ENCODE results near the gene NCAM2.
A peak's percentile ranks its signal among the peaks of the same experiment; 100 is the strongest.

Gene NCAM2

DNA sequence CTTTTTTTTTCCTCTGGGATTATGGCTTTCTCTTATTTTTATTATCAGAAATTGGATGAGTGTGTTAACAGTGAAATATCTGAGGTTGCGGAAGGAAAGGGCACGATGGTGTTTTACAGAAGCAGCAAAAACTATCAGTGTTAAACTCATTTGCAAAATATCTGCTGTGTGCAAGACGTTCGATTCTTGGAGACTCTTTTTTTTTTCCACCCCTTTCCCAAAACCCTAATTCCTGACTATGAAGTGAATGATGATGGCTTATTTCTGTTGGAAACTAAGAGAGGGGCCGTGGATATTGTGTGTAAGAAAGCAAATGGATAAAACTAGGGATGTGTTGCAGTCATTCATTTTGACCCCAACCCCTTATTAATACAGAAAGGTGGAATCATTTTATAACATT lies 677 bp downstream of the NCAM2 start:
- Histone ChIP-seq H2AFZ (ENCODE audit: low read length, unreplicated experiment) (peak overlapping the region; percentile 87), H3K79me2 (ENCODE audit: control insufficient read depth, insufficient read depth, low read length, unreplicated experiment) (no peaks in the 10 kb centered on the region), H3K4me1 (ENCODE audit: control insufficient read depth, insufficient read depth, low read length, unreplicated experiment) (no peaks in the 10 kb centered on the region), H3K27ac (ENCODE audit: low read depth, low read length) (no peak overlapping the region), H3K4me3 (ENCODE audit: low read depth, low read length) (peak overlapping the region; percentile 80), H3K27me3 (ENCODE audit: insufficient read depth, low read length) (peaks cover 47% of the 10 kb centered on the region), H3K36me3 (ENCODE audit: insufficient read depth, low read length) (no peaks in the 10 kb centered on the region)

DNA sequence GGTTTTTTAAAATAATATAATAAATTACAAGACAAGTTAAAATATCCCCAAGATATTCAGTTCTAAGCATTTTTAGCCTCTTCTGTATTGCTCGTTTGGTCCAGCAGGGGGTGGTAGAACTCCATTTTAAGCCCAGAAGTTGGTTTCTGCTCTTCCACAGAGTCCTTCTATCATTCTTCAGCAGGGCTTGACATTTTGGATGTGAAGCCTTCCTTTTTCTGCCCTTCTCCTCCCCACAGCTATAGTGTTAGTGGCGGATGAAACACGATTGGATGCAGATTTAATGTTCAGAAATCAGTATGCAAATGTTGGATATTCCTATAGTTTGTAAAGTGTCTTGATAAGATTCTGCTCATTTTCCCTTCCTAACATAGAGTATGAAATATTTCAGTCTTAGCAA lies 1.4 kb downstream of the NCAM2 start:
- Histone ChIP-seq H3K79me2 (ENCODE audit: control insufficient read depth, insufficient read depth, low read length, unreplicated experiment) (no peaks in the 10 kb centered on the region), H3K27ac (ENCODE audit: low read depth, low read length) (no peak overlapping the region)

DNA sequence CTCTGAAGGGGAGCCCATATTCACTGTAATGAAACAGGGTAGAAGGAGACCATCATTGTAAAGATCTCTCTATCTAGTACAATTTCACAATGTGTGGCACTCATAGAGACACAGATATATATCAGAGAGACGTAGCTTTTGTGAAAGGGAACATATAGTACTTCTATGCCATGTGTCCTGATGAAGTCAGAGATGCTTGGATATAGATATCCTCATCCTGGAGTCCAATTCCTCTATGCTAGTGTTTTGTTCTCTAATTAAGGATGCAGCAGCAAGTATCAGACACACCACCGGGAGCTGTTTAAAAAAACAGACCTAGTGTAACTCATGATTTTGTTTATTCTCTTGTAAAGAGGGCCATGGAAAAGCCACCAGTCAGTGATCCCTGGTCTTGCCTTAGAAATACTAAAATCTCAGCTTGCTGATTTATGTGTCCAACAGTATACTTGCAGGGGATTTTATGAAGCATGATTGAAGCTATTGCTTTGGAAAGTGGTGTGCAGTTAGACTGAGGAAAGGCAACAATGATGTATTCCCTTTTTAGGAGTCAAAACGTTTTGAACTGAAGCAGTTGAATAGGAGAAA lies 2.5 kb downstream of the NCAM2 start:
- H3K4me1 ChIP-seq (ENCODE audit: control insufficient read depth, insufficient read depth, low read length, unreplicated experiment) = no peaks in the 10 kb centered on the region
- no peaks in the 10 kb centered on the region for H3K36me3 ChIP-seq (ENCODE audit: insufficient read depth, low read length)
- H3K27me3 ChIP-seq (ENCODE audit: insufficient read depth, low read length) = peaks cover 47% of the 10 kb centered on the region
- no peak overlapping the region for H3K27ac ChIP-seq (ENCODE audit: low read depth, low read length)
- no peaks in the 10 kb centered on the region for H3K79me2 ChIP-seq (ENCODE audit: control insufficient read depth, insufficient read depth, low read length, unreplicated experiment)
- H3K4me3 ChIP-seq (ENCODE audit: low read depth, low read length) = no peak overlapping the region
- H2AFZ ChIP-seq (ENCODE audit: low read length, unreplicated experiment) = no peak overlapping the region

More for the DNA sequence above, 1.4 kb downstream of the NCAM2 start:
- no peaks in the 10 kb centered on the region for H3K4me1 ChIP-seq (ENCODE audit: control insufficient read depth, insufficient read depth, low read length, unreplicated experiment)
- peaks cover 47% of the 10 kb centered on the region for H3K27me3 ChIP-seq (ENCODE audit: insufficient read depth, low read length)
- no peaks in the 10 kb centered on the region for H3K36me3 ChIP-seq (ENCODE audit: insufficient read depth, low read length)
- H2AFZ ChIP-seq (ENCODE audit: low read length, unreplicated experiment) = no peak overlapping the region
- H3K4me3 ChIP-seq (ENCODE audit: low read depth, low read length) = no peak overlapping the region

DNA sequence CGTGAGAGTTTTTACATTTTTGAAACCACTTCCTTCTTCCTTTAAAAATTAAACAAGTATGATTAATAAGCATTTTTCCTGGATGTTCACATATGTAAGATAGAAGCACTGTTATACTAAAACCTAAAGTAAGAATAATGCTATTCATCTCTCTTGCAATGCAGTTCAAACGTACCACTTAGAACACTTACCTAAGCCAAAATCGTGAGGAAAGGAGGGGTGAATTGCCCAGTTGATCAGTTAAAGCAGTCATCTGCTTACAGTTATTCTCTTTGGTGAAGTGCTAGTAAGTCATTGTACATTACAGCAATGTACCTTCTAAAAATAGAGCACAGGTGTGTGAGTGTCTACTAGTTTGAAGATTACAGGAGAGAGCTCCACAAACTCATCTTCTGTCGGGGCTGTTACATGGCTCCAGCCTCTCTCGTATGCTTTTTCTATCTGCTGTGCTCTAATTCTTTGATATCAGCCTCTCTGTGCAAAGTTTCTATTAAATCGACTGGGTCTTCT lies 3.4 kb downstream of the NCAM2 start:
- Histone ChIP-seq H3K27me3 (ENCODE audit: insufficient read depth, low read length) (peaks cover 42% of the 10 kb centered on the region), H3K4me3 (ENCODE audit: low read depth, low read length) (no peak overlapping the region), H2AFZ (ENCODE audit: low read length, unreplicated experiment) (no peak overlapping the region), H3K27ac (ENCODE audit: low read depth, low read length) (no peak overlapping the region), H3K36me3 (ENCODE audit: insufficient read depth, low read length) (no peaks in the 10 kb centered on the region), H3K4me1 (ENCODE audit: control insufficient read depth, insufficient read depth, low read length, unreplicated experiment) (no peaks in the 10 kb centered on the region), H3K79me2 (ENCODE audit: control insufficient read depth, insufficient read depth, low read length, unreplicated experiment) (no peaks in the 10 kb centered on the region)

DNA sequence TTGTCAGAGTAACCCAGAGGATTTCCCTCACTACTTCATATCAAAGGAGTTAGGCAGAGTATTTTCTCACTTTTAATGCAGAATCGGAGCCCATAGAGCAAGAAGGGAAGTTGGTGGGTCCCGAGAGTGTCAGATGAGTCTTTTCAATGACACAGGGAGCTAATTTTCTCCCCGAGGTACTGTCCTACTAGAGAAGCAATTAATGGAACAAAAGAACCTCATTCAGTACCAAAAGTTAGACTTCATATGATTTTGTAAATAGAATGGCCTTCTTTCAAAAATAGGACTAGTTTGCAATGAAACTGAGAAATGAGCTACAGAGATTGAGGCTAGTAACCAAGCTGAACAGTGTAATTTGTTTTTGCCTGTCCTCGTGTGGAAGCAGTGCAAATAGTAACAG lies 3.9 kb downstream of the NCAM2 start:
- Histone ChIP-seq H2AFZ (ENCODE audit: low read length, unreplicated experiment) (no peak overlapping the region), H3K79me2 (ENCODE audit: control insufficient read depth, insufficient read depth, low read length, unreplicated experiment) (no peaks in the 10 kb centered on the region), H3K36me3 (ENCODE audit: insufficient read depth, low read length) (no peaks in the 10 kb centered on the region), H3K27ac (ENCODE audit: low read depth, low read length) (no peak overlapping the region), H3K27me3 (ENCODE audit: insufficient read depth, low read length) (peaks cover 37% of the 10 kb centered on the region), H3K4me1 (ENCODE audit: control insufficient read depth, insufficient read depth, low read length, unreplicated experiment) (no peaks in the 10 kb centered on the region), H3K4me3 (ENCODE audit: low read depth, low read length) (no peak overlapping the region)

DNA sequence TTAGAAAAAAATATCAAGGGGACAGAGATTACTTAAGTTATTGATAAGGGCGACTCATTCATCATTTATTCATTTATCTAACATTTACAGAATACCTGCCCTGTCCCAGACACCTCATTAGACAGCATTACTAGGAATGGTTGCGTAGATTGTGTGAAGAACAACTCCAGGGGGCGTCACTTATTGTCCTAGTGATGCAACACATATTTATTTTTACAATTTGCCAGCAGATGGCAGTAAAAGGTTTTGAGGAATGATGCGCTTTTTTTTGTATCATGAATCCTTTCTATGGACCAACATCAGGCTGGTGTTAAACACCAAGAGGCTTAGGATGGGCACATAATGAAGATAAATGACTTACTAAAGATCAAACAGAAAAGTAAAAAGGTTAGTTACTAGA lies 5.5 kb downstream of the NCAM2 start:
- H3K79me2 ChIP-seq (ENCODE audit: control insufficient read depth, insufficient read depth, low read length, unreplicated experiment) = no peaks in the 10 kb centered on the region
- no peak overlapping the region for H3K4me3 ChIP-seq (ENCODE audit: low read depth, low read length)
- no peak overlapping the region for H2AFZ ChIP-seq (ENCODE audit: low read length, unreplicated experiment)
- no peaks in the 10 kb centered on the region for H3K36me3 ChIP-seq (ENCODE audit: insufficient read depth, low read length)
- no peak overlapping the region for H3K27ac ChIP-seq (ENCODE audit: low read depth, low read length)
- no peaks in the 10 kb centered on the region for H3K4me1 ChIP-seq (ENCODE audit: control insufficient read depth, insufficient read depth, low read length, unreplicated experiment)
- H3K27me3 ChIP-seq (ENCODE audit: insufficient read depth, low read length) = peaks cover 24% of the 10 kb centered on the region

DNA sequence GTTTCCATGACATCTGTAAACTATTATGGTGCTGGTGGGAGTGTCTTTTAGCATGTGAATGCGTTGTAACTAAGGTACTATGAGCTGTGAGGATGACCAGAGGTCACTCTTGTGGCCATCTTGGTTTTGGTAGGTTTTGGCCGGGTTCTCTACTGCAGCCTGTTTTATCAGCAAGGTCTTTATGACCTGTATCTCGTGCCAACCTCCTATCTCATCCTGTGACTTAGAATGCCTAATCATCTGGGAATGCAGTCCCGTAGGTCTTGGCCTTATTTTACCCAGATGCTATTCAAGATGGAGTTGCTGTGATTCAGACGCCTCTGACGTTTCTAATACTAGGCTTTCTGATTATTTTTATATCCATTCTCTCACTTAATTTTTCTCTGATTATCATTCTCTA lies 9.4 kb downstream of the NCAM2 start:
- Histone ChIP-seq H3K79me2 (ENCODE audit: control insufficient read depth, insufficient read depth, low read length, unreplicated experiment) (no peaks in the 10 kb centered on the region), H3K36me3 (ENCODE audit: insufficient read depth, low read length) (no peaks in the 10 kb centered on the region), H3K27ac (ENCODE audit: low read depth, low read length) (no peak overlapping the region), H3K4me3 (ENCODE audit: low read depth, low read length) (no peak overlapping the region), H3K27me3 (ENCODE audit: insufficient read depth, low read length) (no peaks in the 10 kb centered on the region), H3K4me1 (ENCODE audit: control insufficient read depth, insufficient read depth, low read length, unreplicated experiment) (no peaks in the 10 kb centered on the region), H2AFZ (ENCODE audit: low read length, unreplicated experiment) (no peak overlapping the region)

DNA sequence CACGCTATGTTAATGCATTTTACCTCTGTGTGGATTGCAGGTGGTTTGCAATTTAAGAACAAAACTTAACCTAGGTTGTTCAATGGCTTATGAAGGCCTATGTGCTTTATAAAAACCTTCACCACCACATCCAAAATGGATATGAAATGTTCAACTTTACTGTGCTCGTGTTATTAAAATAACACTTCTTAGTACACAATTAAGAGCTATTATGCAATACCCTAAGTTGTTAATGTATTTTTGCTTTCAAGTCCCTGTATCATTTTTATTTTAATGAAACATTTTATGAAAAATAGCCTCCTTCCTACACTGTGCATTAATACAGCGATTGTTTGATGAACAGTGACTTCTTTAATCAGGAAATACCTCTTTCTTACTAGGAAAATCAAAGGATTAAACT lies 12.0 kb downstream of the NCAM2 start:
- no peak overlapping the region for H3K4me3 ChIP-seq (ENCODE audit: low read depth, low read length)
- H3K27me3 ChIP-seq (ENCODE audit: insufficient read depth, low read length) = no peaks in the 10 kb centered on the region
- no peaks in the 10 kb centered on the region for H3K4me1 ChIP-seq (ENCODE audit: control insufficient read depth, insufficient read depth, low read length, unreplicated experiment)
- no peaks in the 10 kb centered on the region for H3K36me3 ChIP-seq (ENCODE audit: insufficient read depth, low read length)
- no peak overlapping the region for H2AFZ ChIP-seq (ENCODE audit: low read length, unreplicated experiment)
- no peak overlapping the region for H3K27ac ChIP-seq (ENCODE audit: low read depth, low read length)
- H3K79me2 ChIP-seq (ENCODE audit: control insufficient read depth, insufficient read depth, low read length, unreplicated experiment) = no peaks in the 10 kb centered on the region

DNA sequence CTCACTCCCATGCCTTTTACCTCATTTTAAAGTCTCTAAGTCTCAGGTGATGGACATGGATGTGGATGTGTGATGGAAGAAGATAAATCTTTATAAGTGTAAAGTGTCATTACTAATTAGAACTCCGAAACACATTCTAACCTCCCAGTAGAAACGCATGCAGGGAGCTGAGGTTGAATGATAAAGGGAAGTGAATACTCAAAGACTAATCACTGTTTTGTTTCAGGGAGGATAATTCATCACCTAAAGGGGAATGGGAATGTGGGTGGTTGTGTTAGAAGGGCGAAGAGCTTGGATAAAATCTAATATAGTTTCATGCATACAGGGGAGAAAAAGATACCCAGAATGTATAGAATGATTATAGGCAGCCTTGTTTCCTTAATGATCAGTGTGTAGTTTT lies 12.5 kb downstream of the NCAM2 start:
- no peak overlapping the region for H3K4me3 ChIP-seq (ENCODE audit: low read depth, low read length)
- no peaks in the 10 kb centered on the region for H3K4me1 ChIP-seq (ENCODE audit: control insufficient read depth, insufficient read depth, low read length, unreplicated experiment)
- H2AFZ ChIP-seq (ENCODE audit: low read length, unreplicated experiment) = no peak overlapping the region
- no peaks in the 10 kb centered on the region for H3K36me3 ChIP-seq (ENCODE audit: insufficient read depth, low read length)
- H3K27ac ChIP-seq (ENCODE audit: low read depth, low read length) = no peak overlapping the region
- H3K79me2 ChIP-seq (ENCODE audit: control insufficient read depth, insufficient read depth, low read length, unreplicated experiment) = no peaks in the 10 kb centered on the region
- H3K27me3 ChIP-seq (ENCODE audit: insufficient read depth, low read length) = no peaks in the 10 kb centered on the region

DNA sequence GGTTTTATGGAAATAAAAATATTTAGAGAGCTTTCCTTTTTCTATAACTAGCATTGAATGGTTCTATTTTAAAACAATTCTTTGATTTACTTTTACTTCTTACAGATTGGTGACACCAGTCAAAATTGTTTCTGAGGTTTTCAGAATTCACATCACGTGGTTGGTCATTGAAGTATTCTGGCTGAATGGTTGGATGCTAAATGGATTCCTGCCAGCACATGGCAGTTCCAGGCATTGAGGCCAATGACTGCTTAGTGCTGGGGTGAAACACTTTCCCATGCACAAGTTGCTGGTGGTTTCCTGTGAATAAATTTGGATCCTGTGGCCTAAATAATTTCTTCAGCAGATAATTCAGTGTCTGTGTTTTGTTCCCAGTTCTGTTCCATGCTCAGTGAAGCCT lies 20.6 kb downstream of the NCAM2 start:
- no peak overlapping the region for H3K27ac ChIP-seq (ENCODE audit: low read depth, low read length)
- no peaks in the 10 kb centered on the region for H3K36me3 ChIP-seq (ENCODE audit: insufficient read depth, low read length)
- H3K79me2 ChIP-seq (ENCODE audit: control insufficient read depth, insufficient read depth, low read length, unreplicated experiment) = no peaks in the 10 kb centered on the region
- H3K4me1 ChIP-seq (ENCODE audit: control insufficient read depth, insufficient read depth, low read length, unreplicated experiment) = no peaks in the 10 kb centered on the region
- H3K4me3 ChIP-seq (ENCODE audit: low read depth, low read length) = no peak overlapping the region
- H3K27me3 ChIP-seq (ENCODE audit: insufficient read depth, low read length) = no peaks in the 10 kb centered on the region
- no peak overlapping the region for H2AFZ ChIP-seq (ENCODE audit: low read length, unreplicated experiment)

DNA sequence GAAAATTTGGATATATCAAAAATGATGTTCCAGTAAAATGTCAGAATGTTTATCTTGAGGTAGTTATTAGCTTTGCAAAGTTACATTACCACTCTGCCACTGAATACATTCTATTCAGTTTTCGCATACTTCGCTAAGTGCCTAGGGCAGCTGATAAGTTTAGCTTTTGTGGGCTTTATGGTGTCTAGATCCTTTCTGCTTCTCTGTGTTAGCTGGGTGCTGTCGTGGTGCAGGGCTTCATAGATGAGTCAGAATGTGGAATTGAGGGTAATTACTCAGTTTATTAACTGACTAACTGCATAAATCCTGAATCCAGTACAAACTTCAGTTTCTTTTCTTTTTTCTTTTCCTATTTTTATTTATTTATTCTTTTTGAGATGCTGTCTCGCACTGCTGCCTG lies 21.5 kb downstream of the NCAM2 start:
- no peak overlapping the region for H2AFZ ChIP-seq (ENCODE audit: low read length, unreplicated experiment)
- no peak overlapping the region for H3K27ac ChIP-seq (ENCODE audit: low read depth, low read length)
- no peaks in the 10 kb centered on the region for H3K27me3 ChIP-seq (ENCODE audit: insufficient read depth, low read length)
- no peaks in the 10 kb centered on the region for H3K79me2 ChIP-seq (ENCODE audit: control insufficient read depth, insufficient read depth, low read length, unreplicated experiment)
- no peaks in the 10 kb centered on the region for H3K4me1 ChIP-seq (ENCODE audit: control insufficient read depth, insufficient read depth, low read length, unreplicated experiment)
- H3K36me3 ChIP-seq (ENCODE audit: insufficient read depth, low read length) = no peaks in the 10 kb centered on the region
- H3K4me3 ChIP-seq (ENCODE audit: low read depth, low read length) = no peak overlapping the region
